Embryonic facial prominence (tissue), 1 donor: ENCODE results near the gene ARHGAP9.
"Not testable (repeated sequence)": the region's sequence is repeated elsewhere in the genome, so short reads cannot be mapped to it uniquely, and the experiment has no call there.

Source experiments
- DNase-seq: peaks from one replicate; pipeline ENCODE4 v3.0.0-alpha.2; 2016; ENCODE audit errors: extremely low spot score

The ARHGAP9 gene

GRCh38 chr12:57459055-57459749 lies 20.5 kb downstream of the ARHGAP9 start:
- DNase-seq = peak; percentile 97

- no peak for DNase-seq
Measured at GRCh38 chr12:57458665-57459054, 21.0 kb downstream of the ARHGAP9 start.

GRCh38 chr12:57456737-57457490 lies 22.8 kb downstream of the ARHGAP9 start:
- no peak for DNase-seq

- DNase-seq = no peak
Measured at GRCh38 chr12:57456145-57456700, 23.4 kb downstream of the ARHGAP9 start.

- DNase-seq = no peak
Measured at GRCh38 chr12:57455374-57456144, 24.1 kb downstream of the ARHGAP9 start.

GRCh38 chr12:57454566-57455373 lies 24.9 kb downstream of the ARHGAP9 start, which contains the start of gene INHBE:
TSS of gene INHBE (plus strand) at chr12:57455307. CDS start at chr12:57455537, 230 bp downstream.
- no peak for DNase-seq

- no peak for DNase-seq
Measured at GRCh38 chr12:57454213-57454565, 25.5 kb downstream of the ARHGAP9 start.

- no peak for DNase-seq
Measured at GRCh38 chr12:57452937-57453509, 26.6 kb downstream of the ARHGAP9 start.

GRCh38 chr12:57452181-57452936 lies 27.3 kb downstream of the ARHGAP9 start:
- no peak for DNase-seq

- DNase-seq = no peak
Measured at GRCh38 chr12:57451233-57451778, 28.4 kb downstream of the ARHGAP9 start.

GRCh38 chr12:57450057-57450456 lies 29.6 kb downstream of the ARHGAP9 start:
- no peak for DNase-seq

GRCh38 chr12:57449375-57449774 lies 30.3 kb downstream of the ARHGAP9 start:
- DNase-seq = no peak

- no peak for DNase-seq
Measured at GRCh38 chr12:57448669-57449068, 31.0 kb downstream of the ARHGAP9 start.

- DNase-seq = no peak
Measured at GRCh38 chr12:57446292-57446960, 33.2 kb downstream of the ARHGAP9 start.

GRCh38 chr12:57444744-57445143 lies 34.9 kb downstream of the ARHGAP9 start:
- DNase-seq = no peak

- DNase-seq = not testable (repeated sequence)
Measured at GRCh38 chr12:57444337-57444736, 35.3 kb downstream of the ARHGAP9 start.

- no peak for DNase-seq
Measured at GRCh38 chr12:57441846-57442427, 37.7 kb downstream of the ARHGAP9 start.

GRCh38 chr12:57441393-57441792 lies 38.3 kb downstream of the ARHGAP9 start:
- DNase-seq = not testable (repeated sequence)

- no peak for DNase-seq
Measured at GRCh38 chr12:57439762-57440266, 39.9 kb downstream of the ARHGAP9 start.
